Measurements from ENCODE around the gene GPRIN2.
"Not testable (repeated sequence)": the region's sequence is repeated elsewhere in the genome, so short reads cannot be mapped to it uniquely, and the experiment has no call there.

Gene GPRIN2

GRCh38 chr10:46556515-46557318 is at the start of gene GPRIN2:
TSS of gene GPRIN2 (minus strand) at chr10:46556658. CDS start at chr10:46550736, 5,922 bp downstream.
- no peak for DNase-seq

GRCh38 chr10:46600516-46600915 is 44.1 kb upstream of the GPRIN2 start:
- DNase-seq = not testable (repeated sequence)

GRCh38 chr10:46597616-46598246 is 41.3 kb upstream of the GPRIN2 start:
- not testable (repeated sequence) for DNase-seq

DNA sequence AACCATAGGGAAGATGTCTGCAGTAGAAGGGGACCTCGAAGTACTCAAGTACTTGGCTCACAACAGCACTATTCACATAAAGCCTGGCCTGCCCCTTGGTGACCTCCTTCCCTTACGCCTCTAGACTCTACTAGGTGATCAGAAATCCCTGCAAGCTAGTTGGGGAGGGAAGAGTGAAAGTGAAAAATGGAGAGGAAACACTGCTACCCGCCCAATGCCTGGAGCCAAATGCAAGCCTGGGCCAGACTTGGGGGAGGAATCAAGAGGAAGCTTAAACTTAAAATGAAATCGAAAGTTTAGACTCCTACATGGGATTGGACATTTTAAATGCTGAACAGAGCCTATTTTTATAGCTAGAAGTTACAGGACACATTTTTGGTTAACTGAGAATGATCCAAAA is 40.1 kb upstream of the GPRIN2 start:
- not testable (repeated sequence) for DNase-seq

DNA sequence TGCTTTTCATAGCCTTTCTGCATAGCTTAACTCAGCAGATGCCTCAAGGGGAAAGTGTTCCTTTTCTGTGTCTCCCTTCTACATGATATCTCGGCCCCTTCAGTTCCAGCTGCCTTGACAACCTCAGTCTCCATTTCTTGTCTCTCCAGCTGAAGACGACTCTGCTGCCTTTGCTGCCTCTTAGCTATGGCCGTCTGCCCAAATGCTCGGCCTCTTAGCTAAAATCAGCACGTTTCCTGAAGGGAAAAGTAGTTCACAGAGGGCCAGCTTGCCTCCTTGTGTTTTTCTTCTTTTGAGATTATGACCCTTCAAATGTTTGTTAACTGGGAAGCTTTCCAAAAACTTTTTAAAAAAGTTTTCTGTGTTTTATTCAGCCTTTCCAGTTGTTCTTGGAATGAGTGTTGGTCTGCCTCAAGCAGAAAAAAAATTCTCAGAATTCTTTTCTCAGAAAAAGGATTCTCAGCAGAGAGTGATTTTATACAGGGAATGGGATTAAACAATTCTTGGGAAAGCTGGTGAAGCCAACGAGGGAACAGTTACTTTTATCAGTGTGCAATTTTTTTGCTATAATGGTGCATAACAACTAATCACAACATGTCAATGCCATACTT is 38.1 kb upstream of the GPRIN2 start:
- not testable (repeated sequence) for DNase-seq

GRCh38 chr10:46593307-46593706 is 36.8 kb upstream of the GPRIN2 start:
- DNase-seq = not testable (repeated sequence)

DNA sequence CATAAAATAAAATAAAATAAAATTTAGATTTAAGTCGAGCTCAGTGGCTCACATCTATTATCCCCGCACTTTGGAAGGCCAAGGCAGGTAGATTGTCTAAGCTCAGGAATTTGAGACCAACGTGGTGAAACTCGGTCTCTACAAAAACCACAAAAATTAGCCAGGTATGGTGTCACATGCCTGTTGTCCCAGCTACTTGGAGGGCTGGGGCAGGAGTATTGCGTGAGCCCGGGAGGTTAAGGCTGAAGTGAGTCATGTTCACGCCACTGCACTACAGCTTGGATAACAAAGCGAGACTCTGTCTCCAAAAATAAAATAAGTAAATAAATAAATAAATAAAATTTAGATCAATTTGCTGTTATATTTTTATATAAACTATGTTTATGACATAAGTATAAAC is 34.6 kb upstream of the GPRIN2 start:
- DNase-seq = not testable (repeated sequence)

DNA sequence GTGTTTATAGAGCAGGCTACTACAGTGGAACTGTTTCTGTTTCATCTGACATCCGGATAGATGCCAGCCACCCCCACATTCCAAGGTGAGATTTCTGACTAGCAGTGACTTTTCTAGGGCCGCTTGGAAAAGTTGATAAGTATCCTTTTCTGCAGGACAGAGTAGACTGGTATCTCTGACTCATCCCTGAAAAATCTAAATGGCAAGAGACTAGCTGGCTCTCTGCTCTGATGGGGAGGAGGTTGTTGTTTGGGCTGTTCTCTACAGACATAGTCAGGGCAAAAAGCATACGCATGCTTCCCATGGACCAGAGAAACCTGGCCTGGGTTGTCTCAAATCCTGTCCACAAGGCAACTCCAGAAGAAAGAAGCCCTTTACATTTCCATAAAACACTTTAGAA is 33.1 kb upstream of the GPRIN2 start:
- not testable (repeated sequence) for DNase-seq

GRCh38 chr10:46588221-46588620 is 31.8 kb upstream of the GPRIN2 start:
- DNase-seq = not testable (repeated sequence)

DNA sequence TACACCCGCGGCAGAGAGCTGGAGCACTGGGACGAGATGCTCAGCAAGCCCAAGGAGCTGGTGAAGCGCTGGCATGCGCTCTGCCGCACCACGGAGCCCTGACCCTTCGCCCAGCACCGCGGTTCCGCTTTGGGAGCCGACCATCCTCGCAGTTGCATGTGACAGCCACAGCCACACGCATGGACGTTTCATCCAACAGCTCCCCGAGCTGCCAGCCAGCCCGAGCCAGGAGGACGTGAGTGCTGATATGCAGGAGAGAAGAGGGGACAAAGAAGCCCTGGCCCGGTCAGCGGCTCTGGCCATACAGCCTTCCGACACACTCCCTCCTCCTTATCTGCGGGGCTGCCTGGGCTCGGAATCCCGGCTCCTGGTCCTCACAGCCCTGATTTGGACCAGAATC is 31.1 kb upstream of the GPRIN2 start:
- not testable (repeated sequence) for DNase-seq

DNA sequence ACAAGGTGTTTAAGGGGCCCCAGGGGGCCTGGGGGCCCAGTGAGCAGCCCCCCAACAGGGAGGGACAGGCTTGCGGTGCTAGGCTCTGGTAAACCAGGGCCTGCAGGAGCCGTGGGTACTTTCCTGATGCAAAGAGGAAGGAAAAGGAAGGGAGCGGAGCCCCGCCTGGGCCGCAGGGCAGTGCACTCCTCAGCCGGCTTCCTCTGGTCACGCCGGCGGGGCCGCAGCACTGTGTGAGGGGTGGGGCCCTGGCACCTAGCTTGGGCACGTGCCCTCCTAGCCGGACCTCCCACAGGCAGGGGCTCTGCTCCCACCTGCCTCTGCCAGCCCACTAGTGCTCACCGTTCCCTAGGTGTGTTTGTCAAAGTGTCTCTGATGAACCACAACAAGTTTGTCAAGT is 28.8 kb upstream of the GPRIN2 start:
- DNase-seq = not testable (repeated sequence)

DNA sequence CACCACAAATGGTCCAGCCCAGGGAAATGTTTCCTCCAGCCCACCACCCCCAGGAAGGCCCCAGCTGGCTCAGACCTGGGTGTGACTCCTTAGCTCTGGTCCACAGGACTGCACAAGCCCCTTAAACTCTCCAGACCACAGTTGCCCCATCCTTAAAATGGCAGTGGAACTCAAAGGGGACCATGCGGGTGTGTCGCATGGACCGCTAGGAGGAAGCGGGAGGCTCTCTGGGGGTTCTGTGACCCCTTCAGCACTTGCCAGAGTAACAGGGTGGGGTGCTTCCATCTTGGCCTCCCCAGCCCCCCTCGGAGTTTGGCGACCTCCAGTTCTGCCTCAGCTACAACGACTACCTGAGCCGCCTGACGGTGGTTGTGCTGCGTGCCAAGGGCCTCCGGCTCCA is 27.7 kb upstream of the GPRIN2 start:
- not testable (repeated sequence) for DNase-seq

- DNase-seq = not testable (repeated sequence)
These were observed 26.1 kb upstream of the GPRIN2 start for GRCh38 chr10:46582568-46582967.

GRCh38 chr10:46581997-46582396 is 25.5 kb upstream of the GPRIN2 start:
- DNase-seq = not testable (repeated sequence)

DNA sequence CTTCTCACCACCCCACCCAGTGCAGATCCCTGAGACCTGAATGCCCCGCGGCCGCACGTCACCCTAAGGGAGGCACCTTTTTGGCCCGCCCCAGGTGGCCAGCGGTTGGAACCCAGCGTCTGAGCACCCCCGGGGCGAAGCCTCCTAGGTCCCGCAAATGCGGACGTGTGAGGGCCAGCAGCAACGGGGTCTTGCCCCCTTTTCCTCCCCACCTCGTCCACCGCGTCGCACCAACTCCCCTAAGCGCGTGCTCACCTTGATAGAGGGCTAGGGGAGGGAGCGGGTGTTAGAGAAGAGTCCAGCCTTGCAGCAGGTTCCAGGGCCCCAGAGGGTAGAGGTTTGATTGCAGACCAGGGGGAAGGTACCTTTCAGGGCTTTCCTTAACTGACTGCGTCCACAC is 22.9 kb upstream of the GPRIN2 start:
- not testable (repeated sequence) for DNase-seq

- DNase-seq = not testable (repeated sequence)
These were observed 22.2 kb upstream of the GPRIN2 start, which contains the start of gene SYT15 for GRCh38 chr10:46578474-46579178. TSS of gene SYT15 (plus strand) at chr10:46579128. CDS start at chr10:46579169, 41 bp downstream.

DNA sequence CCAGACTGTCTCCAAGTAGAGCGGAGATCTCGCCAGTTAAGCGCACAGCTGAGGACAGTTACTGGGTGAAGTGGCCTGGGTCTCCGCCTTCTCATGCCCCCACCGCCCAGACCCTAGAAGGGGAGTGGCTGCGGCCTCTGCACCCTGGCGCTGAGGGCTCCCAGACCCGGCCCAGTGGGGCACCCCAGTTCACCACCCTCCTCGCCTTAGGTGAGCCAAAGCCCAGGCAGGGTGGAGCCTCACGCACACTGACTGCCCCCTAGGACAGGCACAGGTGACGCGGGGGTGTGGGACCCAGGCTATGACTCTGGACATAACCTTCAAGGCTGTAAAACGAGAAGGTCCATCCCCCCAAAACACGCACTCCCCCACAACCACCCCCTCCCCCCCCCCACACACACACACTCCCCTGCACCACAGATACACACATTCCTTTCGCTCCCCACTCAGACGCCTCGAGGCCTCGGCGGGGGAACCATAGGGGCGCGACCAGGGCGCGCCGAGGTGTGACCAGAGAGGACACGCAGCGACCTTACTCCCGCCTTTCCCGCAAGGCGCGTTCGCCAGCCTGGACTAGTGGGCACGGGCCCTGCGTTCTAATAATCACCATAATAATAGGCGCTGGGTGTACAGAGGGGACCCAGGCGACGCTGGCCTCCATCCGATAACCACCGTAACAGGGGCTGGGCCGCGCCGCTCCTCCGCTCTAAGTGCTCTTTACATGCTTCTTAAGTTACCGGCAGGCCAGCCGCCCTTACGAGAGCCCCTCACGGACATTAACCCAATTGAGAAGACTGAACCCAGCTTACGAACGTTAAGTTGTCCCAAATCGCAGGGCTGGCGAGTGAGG is 21.4 kb upstream of the GPRIN2 start:
- DNase-seq = not testable (repeated sequence)

DNA sequence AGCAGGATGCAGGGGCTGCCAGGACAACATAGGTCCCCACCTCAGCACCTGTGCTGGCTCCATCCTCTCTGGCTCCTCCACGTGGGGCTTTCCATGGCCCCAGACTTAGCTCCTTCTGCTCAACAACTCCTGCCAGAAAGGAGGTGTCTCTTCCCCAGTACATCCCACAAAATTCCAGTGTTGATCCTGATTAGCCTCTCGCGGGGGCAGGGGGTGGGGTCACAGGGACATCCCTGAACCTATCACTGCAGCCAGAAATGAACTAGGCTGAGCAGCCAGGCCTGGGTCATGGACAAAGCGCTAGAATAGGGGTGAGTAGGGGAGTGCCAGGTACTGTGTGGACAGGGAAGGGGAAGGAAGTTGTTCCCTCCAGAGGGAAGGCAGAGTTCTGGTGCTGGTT is 17.4 kb upstream of the GPRIN2 start:
- DNase-seq = not testable (repeated sequence)

- not testable (repeated sequence) for DNase-seq
These were observed 16.9 kb upstream of the GPRIN2 start for GRCh38 chr10:46573314-46573713.

- not testable (repeated sequence) for DNase-seq
These were observed 16.3 kb upstream of the GPRIN2 start for GRCh38 chr10:46572765-46573164.

- not testable (repeated sequence) for DNase-seq
These were observed 14.2 kb upstream of the GPRIN2 start for GRCh38 chr10:46570655-46571054.

DNA sequence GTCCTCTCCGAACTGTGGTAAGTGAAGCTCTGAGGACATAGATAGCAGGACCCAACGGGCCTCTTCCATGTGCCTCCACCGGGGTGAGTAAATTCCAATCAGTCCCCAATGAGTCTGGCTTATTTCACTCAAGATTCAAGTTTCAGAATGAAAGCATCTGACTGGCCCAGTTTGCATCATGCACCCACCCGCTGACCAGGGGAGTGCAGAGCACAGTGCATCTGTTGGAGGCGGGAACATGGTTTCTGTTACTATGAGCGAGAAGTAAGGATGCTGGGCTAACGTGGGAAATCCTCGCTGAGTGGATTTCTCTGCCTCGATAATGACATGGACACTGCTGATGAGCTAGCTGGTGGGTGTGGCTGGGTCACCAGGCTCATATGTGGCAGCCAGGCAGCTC is 10.7 kb upstream of the GPRIN2 start:
- not testable (repeated sequence) for DNase-seq
